Measurements from ENCODE around the gene NTRK1. TPM values are rescaled to one million over a fixed set of nuclear protein-coding genes. Genes with fewer than 3 reads are reported as not detected.

The NTRK1 gene
- total RNA-seq, 2 donors from 2014 or later = 0.56 to 1.1 TPM

- no peak overlapping the region for H3K9ac ChIP-seq (ENCODE audit: low read depth in 2 of 2, low read length in 2 of 2)
- TF ChIP-seq CTCF (IDR thresholded peaks at IDR 0.05) = no peak
- DNase-seq = no peak
- no peak overlapping the region for H3K4me3 ChIP-seq
- intact Hi-C loops (cut with DNase I) = loop anchor here (10.0 kb wide), 1 partner anchor 239 kb away; no protein-coding TSS in a partner anchor
- H3K4me1 ChIP-seq = peaks cover 7% of the 10 kb centered on the region
- no peak overlapping the region for H3K27ac ChIP-seq
- no peaks in the 10 kb centered on the region for H3K36me3 ChIP-seq
- H3K9me3 ChIP-seq = no peaks in the 10 kb centered on the region
- peaks cover 34% of the 10 kb centered on the region for H3K27me3 ChIP-seq
Observed at GRCh38 chr1:156863631-156864030, 3.0 kb downstream of the NTRK1 start.

GRCh38 chr1:156864796-156865195, 4.1 kb downstream of the NTRK1 start:
- no peak overlapping the region for H3K27ac ChIP-seq
- TF ChIP-seq CTCF (IDR thresholded peaks at IDR 0.05) = no peak
- DNase-seq = no peak
- H3K36me3 ChIP-seq = no peaks in the 10 kb centered on the region
- H3K4me1 ChIP-seq = peaks cover under 1% of the 10 kb centered on the region
- no peaks in the 10 kb centered on the region for H3K9me3 ChIP-seq
- H3K9ac ChIP-seq (ENCODE audit: low read depth in 2 of 2, low read length in 2 of 2) = no peak overlapping the region
- peaks cover 23% of the 10 kb centered on the region for H3K27me3 ChIP-seq
- no peak overlapping the region for H3K4me3 ChIP-seq
- intact Hi-C loops (cut with DNase I) = loop anchor here (10.0 kb wide), 1 partner anchor 240 kb away; no protein-coding TSS in a partner anchor

- Histone ChIP-seq H3K9me3 (no peaks in the 10 kb centered on the region), H3K4me3 (no peak overlapping the region), H3K4me1 (no peaks in the 10 kb centered on the region), H3K36me3 (no peaks in the 10 kb centered on the region), H3K27ac (no peak overlapping the region), H3K9ac (ENCODE audit: low read depth in 2 of 2, low read length in 2 of 2) (no peak overlapping the region), H3K27me3 (peaks cover 19% of the 10 kb centered on the region)
- no peak for TF ChIP-seq CTCF (IDR thresholded peaks at IDR 0.05)
- no peak for DNase-seq
- intact Hi-C loops (cut with DNase I) = loop anchor here (10.0 kb wide), 1 partner anchor 240 kb away; no protein-coding TSS in a partner anchor
Observed at GRCh38 chr1:156865258-156865657, 4.6 kb downstream of the NTRK1 start.

- no peak for TF ChIP-seq CTCF (IDR thresholded peaks at IDR 0.05)
- Histone ChIP-seq H3K4me3 (no peak overlapping the region), H3K9me3 (no peaks in the 10 kb centered on the region), H3K27ac (no peak overlapping the region), H3K36me3 (no peaks in the 10 kb centered on the region), H3K9ac (ENCODE audit: low read depth in 2 of 2, low read length in 2 of 2) (no peak overlapping the region), H3K27me3 (peaks cover 13% of the 10 kb centered on the region), H3K4me1 (no peaks in the 10 kb centered on the region)
- intact Hi-C loops (cut with DNase I) = loop anchor here (10.0 kb wide), 1 partner anchor 241 kb away; no protein-coding TSS in a partner anchor
- no peak for DNase-seq
Observed at GRCh38 chr1:156865865-156866248, 5.2 kb downstream of the NTRK1 start.

- TF ChIP-seq CTCF (IDR thresholded peaks at IDR 0.05) = no peak
- no peaks in the 10 kb centered on the region for H3K4me1 ChIP-seq
- no peak overlapping the region for H3K9ac ChIP-seq (ENCODE audit: low read depth in 2 of 2, low read length in 2 of 2)
- DNase-seq = no peak
- no peak overlapping the region for H3K27ac ChIP-seq
- intact Hi-C loops (cut with DNase I) = loop anchor here (10.0 kb wide), 1 partner anchor 242 kb away; no protein-coding TSS in a partner anchor
- no peaks in the 10 kb centered on the region for H3K36me3 ChIP-seq
- no peak overlapping the region for H3K4me3 ChIP-seq
- no peaks in the 10 kb centered on the region for H3K9me3 ChIP-seq
- peaks cover 8% of the 10 kb centered on the region for H3K27me3 ChIP-seq
Observed at GRCh38 chr1:156866249-156866909, 5.7 kb downstream of the NTRK1 start.

Measured in colonic mucosa (tissue), 4 donors.